ENCODE data around the gene CDC14A. TPM values are rescaled to one million over a fixed set of nuclear protein-coding genes. Genes with fewer than 3 reads are reported as not detected.
A peak's percentile ranks its signal among the peaks of the same experiment; 100 is the strongest.

The CDC14A gene
- total RNA-seq, 2 experiments from 2014 or later: 12.2 to 13.6 TPM

DNA sequence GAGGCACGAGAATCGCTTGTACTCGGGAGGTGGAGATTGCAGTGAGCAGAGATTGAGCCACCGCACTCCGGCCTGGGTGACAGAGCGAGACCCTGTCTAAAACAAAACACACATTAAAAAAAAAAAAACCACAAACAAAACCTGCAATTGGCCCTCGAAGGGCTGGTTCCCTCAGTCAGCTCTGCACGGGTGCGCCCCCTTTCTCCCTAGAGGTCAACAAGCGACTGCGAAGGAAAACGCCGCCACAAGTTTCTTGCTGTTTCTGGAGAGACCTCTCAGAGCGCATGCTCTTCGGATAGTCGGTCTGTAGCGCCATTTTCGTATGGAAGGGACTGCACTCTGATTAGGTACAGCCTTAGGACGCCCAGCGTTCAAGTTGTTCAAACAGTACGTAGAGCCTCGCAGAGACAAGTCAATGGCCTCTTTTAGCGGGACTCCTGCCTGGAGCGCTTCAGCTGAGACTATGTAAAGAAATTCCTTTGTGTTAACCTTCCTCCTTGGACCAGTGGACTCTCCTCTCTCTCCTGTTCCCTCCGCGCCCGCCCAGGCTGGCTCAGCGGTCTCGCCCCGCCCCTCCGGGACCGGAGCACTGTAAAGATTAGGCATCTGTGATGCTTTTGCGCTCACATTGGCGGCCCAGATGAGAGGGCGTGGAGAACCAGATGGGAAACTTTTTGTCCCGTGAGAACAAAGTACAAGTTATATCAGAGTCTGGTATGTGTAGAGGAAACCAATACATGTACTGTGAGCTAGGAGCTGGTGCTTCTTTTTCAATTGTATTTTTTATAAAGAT lies 1.0 kb upstream of the CDC14A start:
- Mint-ChIP-seq H3K9me3 (ENCODE audit: low read depth) (no peaks in the 10 kb centered on the region), H3K27me3 (no peaks in the 10 kb centered on the region), H3K4me3 (peak overlapping the region; percentile 97), H3K36me3 (ENCODE audit: low read depth) (peaks cover 20% of the 10 kb centered on the region), H3K27ac (peak overlapping the region; percentile 97), H3K4me1 (peaks cover 25% of the 10 kb centered on the region)
- DNase-seq (peak; percentile 94), ATAC-seq (peak; percentile 77)
- intact Hi-C loops (cut with DNase I, micrococcal nuclease): loop anchor here (1.0 to 10.0 kb wide), 11 partner anchors 50 to 886 kb away; partner anchors contain the start of genes DBT (in 2 of the 2), EXTL2 (in 2 of the 2), RTCA (in 2 of the 2) and S1PR1 (in 1 of the 2)
- POLR2A ChIA-PET: interaction anchor here (0.6 to 0.9 kb wide), 4 partner anchors 21 to 218 kb away, joined by 3 to 7 read pairs (median 3); partner anchors contain the start of genes SASS6 and TRMT13
- CTCF ChIA-PET: interaction anchor here (0.5 to 5.2 kb wide), 6 partner anchors 15 to 205 kb away, joined by 3 to 44 read pairs (median 6); no protein-coding TSS in a partner anchor

GRCh38 chr1:100353071-100353801 lies 930 bp downstream of the CDC14A start:
- Mint-ChIP-seq H3K27me3 (no peaks in the 10 kb centered on the region), H3K4me1 (peaks cover 41% of the 10 kb centered on the region), H3K4me3 (peak overlapping the region; percentile 97), H3K27ac (peak overlapping the region; percentile 96), H3K9me3 (ENCODE audit: low read depth) (no peaks in the 10 kb centered on the region), H3K36me3 (ENCODE audit: low read depth) (peaks cover 27% of the 10 kb centered on the region)
- ChIA-PET POLR2A (interaction anchor here (1.0 to 1.4 kb wide), 3 partner anchors 87 to 106 kb away, joined by 3 to 7 read pairs (median 4); partner anchors contain the start of gene RTCA), CTCF (interaction anchor here (0.6 to 5.2 kb wide), 24 partner anchors 11 to 241 kb away, joined by 3 to 44 read pairs (median 4); no protein-coding TSS in a partner anchor)
- intact Hi-C loops (cut with DNase I, micrococcal nuclease): loop anchor here (2.0 to 10.0 kb wide), 8 partner anchors 44 to 884 kb away; partner anchors contain the start of genes AGL (in 1 of the 2), EXTL2 (in 1 of the 2), GPR88 (in 1 of the 2) and S1PR1 (in 1 of the 2)
- DNase-seq (peak; percentile 67), ATAC-seq (peak; percentile 7)

- DNase-seq (no peak), ATAC-seq (no peak)
- ChIA-PET CTCF (interaction anchor here (0.8 to 5.2 kb wide), 17 partner anchors 12 to 106 kb away, joined by 3 to 44 read pairs (median 4); no protein-coding TSS in a partner anchor), POLR2A (interaction anchor here (0.5 kb wide), 1 partner anchor 13 kb away, joined by 3 read pairs; no protein-coding TSS in a partner anchor)
- no peaks in the 10 kb centered on the region for H3K9me3 Mint-ChIP-seq (ENCODE audit: low read depth)
- no peaks in the 10 kb centered on the region for H3K27me3 Mint-ChIP-seq
- intact Hi-C loops (cut with DNase I, micrococcal nuclease): loop anchor here (2.0 to 10.0 kb wide), 8 partner anchors 45 to 883 kb away; partner anchors contain the start of genes AGL (in 1 of the 2), EXTL2 (in 1 of the 2), GPR88 (in 1 of the 2) and S1PR1 (in 1 of the 2)
- peaks cover 45% of the 10 kb centered on the region for H3K4me1 Mint-ChIP-seq
- peak overlapping the region; percentile 97 for H3K4me3 Mint-ChIP-seq
- H3K27ac Mint-ChIP-seq: peak overlapping the region; percentile 96
- H3K36me3 Mint-ChIP-seq (ENCODE audit: low read depth): peaks cover 27% of the 10 kb centered on the region
These were observed 1.7 kb downstream of the CDC14A start for GRCh38 chr1:100353988-100354387.

DNA sequence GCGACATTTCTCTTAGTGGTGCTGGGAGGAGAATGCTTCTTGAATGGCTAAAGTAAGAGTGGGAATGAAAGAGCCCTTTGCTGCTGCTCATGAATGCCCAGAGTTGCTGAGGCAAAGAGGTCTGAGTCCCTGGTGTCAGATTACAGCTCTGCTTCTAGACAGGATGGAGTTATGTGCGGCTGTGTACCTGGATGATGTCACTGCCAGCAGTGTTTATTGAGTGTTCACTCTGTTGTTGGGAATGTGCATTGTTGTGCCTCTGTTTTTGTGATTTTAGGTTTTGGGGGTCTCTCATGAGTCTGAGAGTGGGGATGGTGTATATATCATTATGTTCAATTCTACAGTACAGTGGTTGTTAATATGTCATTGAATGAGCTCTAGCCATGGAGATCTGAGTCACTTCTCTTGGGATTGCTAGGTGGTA lies 2.7 kb downstream of the CDC14A start:
- intact Hi-C loops (cut with DNase I, micrococcal nuclease): loop anchor here (5.0 to 10.0 kb wide), 3 partner anchors 50 to 882 kb away; partner anchors contain the start of genes EXTL2 (in 1 of the 2), S1PR1 (in 1 of the 2) and SLC30A7 (in 1 of the 2)
- Mint-ChIP-seq H3K27me3 (no peaks in the 10 kb centered on the region), H3K9me3 (ENCODE audit: low read depth) (no peaks in the 10 kb centered on the region), H3K4me3 (peak overlapping the region; percentile 97), H3K4me1 (peaks cover 53% of the 10 kb centered on the region), H3K27ac (peak overlapping the region; percentile 42), H3K36me3 (ENCODE audit: low read depth) (peaks cover 27% of the 10 kb centered on the region)
- DNase-seq (peak; percentile 38), ATAC-seq (no peak)
- CTCF ChIA-PET: interaction anchor here (0.8 to 5.2 kb wide), 12 partner anchors 9 to 500 kb away, joined by 3 to 44 read pairs (median 8); partner anchors contain the start of gene RTCA
- POLR2A ChIA-PET: no interaction called here

DNA sequence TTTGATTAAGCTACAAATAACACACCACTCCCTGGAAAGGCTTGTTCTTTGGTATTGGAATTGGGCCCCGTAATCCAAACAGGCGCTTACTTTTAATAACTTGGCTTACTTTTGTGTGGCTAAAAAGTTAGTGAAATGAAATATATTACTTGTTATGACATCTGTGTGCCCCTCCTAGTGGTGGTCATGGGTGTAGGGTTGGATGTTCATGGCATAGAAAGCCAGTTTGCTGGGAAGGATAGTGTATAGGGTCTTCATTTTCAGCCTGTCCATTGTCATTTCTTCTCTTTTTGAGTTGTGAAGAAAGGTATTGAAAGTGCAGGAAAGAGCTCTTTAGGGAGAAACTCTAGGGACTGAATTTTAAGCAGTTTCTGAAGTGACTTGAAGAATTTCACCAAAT lies 5.9 kb downstream of the CDC14A start:
- H3K36me3 Mint-ChIP-seq (ENCODE audit: low read depth): peaks cover 41% of the 10 kb centered on the region
- ATAC-seq: no peak
- peaks cover 79% of the 10 kb centered on the region for H3K4me1 Mint-ChIP-seq
- H3K27ac Mint-ChIP-seq: peak overlapping the region; percentile 61
- H3K9me3 Mint-ChIP-seq (ENCODE audit: low read depth): no peaks in the 10 kb centered on the region
- ChIA-PET POLR2A (no interaction called here), CTCF (interaction anchor here (0.7 to 5.0 kb wide), 25 partner anchors 9 to 297 kb away, joined by 3 to 30 read pairs (median 3); partner anchors contain the start of gene RTCA)
- intact Hi-C loops (cut with DNase I, micrococcal nuclease): loop anchor here (10.0 kb wide), 2 partner anchors 47 to 537 kb away; partner anchors contain the start of genes EXTL2 (in 1 of the 2) and SLC30A7 (in 1 of the 2)
- DNase-seq: peak; percentile 41
- no peaks in the 10 kb centered on the region for H3K27me3 Mint-ChIP-seq
- H3K4me3 Mint-ChIP-seq: no peak overlapping the region

DNA sequence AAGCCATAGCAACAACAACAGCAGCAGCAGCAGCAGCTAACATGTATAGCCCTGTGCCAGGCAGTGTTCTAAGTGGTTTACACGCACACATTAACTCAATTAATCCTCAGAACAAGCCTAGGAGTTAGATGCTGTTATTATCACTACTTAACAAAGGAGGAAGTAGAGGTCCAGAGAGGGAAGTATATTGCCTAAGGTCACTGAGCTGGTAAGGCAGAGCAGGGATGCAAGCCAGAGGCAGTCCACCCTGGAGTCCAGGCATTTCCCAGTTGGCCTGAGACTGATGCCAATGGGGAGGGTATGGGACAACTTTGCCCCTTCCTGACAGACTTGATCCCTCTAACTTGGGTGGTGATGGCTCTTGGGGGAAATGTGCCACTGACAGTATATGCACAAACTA lies 6.8 kb downstream of the CDC14A start:
- intact Hi-C loops (cut with DNase I, micrococcal nuclease): loop anchor here (10.0 kb wide), 2 partner anchors 46 to 536 kb away; partner anchors contain the start of genes EXTL2 (in 1 of the 2) and SLC30A7 (in 1 of the 2)
- H3K4me1 Mint-ChIP-seq: peaks cover 80% of the 10 kb centered on the region

DNA sequence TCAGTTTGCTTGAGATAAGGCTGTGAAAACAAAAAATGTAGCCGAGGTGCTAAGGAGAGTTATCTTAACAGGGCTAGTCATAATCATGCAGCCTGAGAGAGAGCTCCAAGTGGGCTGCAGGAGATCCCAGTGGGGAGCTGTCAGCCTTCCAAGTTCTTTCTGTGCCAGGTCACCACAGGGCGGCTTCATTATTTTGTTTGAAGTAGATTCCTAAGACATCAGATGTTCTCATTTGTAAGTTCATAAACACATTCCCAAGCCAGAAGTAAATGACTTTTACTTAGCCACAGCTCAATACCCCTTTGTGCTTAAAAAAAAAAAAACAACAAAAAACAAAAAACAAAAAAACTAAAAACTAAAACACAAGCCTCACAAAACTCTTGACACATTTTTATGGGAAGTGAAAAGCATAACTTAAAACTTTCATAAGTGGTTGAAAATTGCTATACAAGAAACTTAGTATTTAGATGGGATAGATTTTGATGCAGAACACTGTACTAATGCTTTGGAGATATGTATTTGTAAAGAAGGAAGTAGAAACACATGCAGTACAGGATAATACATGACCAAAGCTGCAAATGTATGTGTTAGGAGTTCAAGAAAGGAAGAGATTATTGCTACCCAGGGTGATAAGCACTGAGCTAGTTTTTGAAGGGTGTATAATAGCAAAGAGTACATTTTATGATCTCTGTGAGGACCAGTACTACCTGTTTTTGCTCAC lies 8.6 kb downstream of the CDC14A start:
- DNase-seq (no peak), ATAC-seq (no peak)
- intact Hi-C loops (cut with DNase I, micrococcal nuclease): no loop called here
- Mint-ChIP-seq H3K4me1 (peaks cover 79% of the 10 kb centered on the region), H3K4me3 (peak overlapping the region; percentile 4), H3K27ac (peak overlapping the region; percentile 74), H3K9me3 (ENCODE audit: low read depth) (no peaks in the 10 kb centered on the region), H3K27me3 (no peaks in the 10 kb centered on the region), H3K36me3 (ENCODE audit: low read depth) (peaks cover 36% of the 10 kb centered on the region)
- ChIA-PET CTCF (no interaction called here), POLR2A (interaction anchor here (0.6 kb wide), 1 partner anchor 84 kb away, joined by 3 read pairs; no protein-coding TSS in a partner anchor)

More for the DNA sequence above, 6.8 kb downstream of the CDC14A start:
- H3K4me3 Mint-ChIP-seq: no peak overlapping the region
- H3K9me3 Mint-ChIP-seq (ENCODE audit: low read depth): no peaks in the 10 kb centered on the region
- CTCF ChIA-PET: interaction anchor here (0.6 to 5.0 kb wide), 11 partner anchors 8 to 298 kb away, joined by 3 to 30 read pairs (median 3); partner anchors contain the start of gene RTCA
- no peak for ATAC-seq
- H3K27ac Mint-ChIP-seq: peak overlapping the region; percentile 9
- POLR2A ChIA-PET: no interaction called here
- no peak for DNase-seq
- H3K27me3 Mint-ChIP-seq: no peaks in the 10 kb centered on the region
- H3K36me3 Mint-ChIP-seq (ENCODE audit: low read depth): peaks cover 35% of the 10 kb centered on the region

DNA sequence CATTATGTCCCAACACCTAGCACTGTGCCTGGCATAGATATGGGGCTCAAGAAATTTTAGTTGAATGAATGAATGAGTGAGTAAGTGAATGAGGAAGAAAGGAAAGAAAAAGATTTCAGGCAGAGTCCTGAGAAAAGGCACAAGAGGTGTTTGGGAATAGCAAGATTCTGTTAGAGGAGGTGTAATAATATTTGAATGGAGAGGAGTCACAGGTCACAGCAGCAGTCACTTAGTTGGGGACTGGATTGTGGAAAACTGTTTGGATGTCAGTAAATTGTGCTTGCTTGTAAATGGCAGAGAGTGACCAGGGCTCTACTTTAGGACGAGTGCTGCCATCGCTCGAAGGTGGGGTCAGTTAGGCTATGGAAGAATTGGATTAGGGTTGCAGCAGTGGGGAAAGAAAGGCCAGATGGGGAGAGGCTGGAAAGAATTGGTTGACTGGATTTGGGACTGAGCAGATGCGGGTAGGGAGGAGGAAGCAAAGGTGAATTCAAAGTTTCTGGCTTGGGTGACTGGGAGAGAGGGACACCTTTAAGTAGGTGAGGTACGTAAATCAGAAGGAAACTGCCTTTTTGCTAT lies 9.3 kb downstream of the CDC14A start:
- CTCF ChIA-PET: no interaction called here

DNA sequence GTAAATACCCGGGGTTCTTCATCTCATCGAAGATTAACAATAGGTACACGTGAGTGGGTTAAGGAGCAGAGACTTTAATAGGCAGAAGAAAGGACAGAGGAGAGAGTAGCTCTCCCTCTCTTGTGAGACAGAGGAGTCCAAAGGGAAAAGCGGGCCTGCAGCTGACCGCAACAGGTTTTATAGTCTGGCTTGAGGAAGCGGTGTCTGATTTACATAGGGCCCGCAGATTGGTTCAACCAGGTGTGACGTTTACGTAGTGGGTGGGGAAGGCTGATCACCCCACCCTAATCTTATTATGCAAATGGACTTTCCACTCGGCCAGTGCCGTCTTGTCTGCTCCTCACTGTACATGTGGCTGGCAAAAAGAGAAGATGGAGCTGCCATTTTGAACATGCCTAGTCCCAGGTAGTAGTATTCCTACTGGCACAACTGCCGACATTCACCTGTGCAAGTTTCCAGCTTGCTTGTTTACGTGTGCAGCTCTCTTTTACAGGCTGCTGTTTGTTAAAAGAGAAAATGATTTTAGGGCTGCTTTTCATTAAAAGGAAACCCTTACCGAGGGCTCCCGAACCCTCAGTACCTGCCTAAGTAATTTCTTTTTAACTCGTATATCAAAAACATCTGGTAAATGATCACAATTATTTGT lies 10.6 kb downstream of the CDC14A start:
- ChIA-PET POLR2A (no interaction called here), CTCF (interaction anchor here (0.6 to 1.6 kb wide), 4 partner anchors 10 to 321 kb away, joined by 3 to 7 read pairs (median 4); no protein-coding TSS in a partner anchor)
- peaks cover 80% of the 10 kb centered on the region for H3K4me1 Mint-ChIP-seq
- H3K4me3 Mint-ChIP-seq: no peak overlapping the region
- ATAC-seq (no peak), DNase-seq (no peak)
- H3K36me3 Mint-ChIP-seq (ENCODE audit: low read depth): peaks cover 35% of the 10 kb centered on the region
- peak overlapping the region; percentile 12 for H3K27ac Mint-ChIP-seq
- H3K27me3 Mint-ChIP-seq: no peaks in the 10 kb centered on the region
- intact Hi-C loops (cut with DNase I, micrococcal nuclease): no loop called here
- H3K9me3 Mint-ChIP-seq (ENCODE audit: low read depth): no peaks in the 10 kb centered on the region

More for the DNA sequence above, 9.3 kb downstream of the CDC14A start:
- H3K36me3 Mint-ChIP-seq (ENCODE audit: low read depth): peaks cover 34% of the 10 kb centered on the region
- DNase-seq (no peak), ATAC-seq (no peak)
- H3K4me3 Mint-ChIP-seq: peak overlapping the region; percentile 4
- intact Hi-C loops (cut with DNase I, micrococcal nuclease): no loop called here
- peaks cover 81% of the 10 kb centered on the region for H3K4me1 Mint-ChIP-seq
- peak overlapping the region; percentile 74 for H3K27ac Mint-ChIP-seq
- no peaks in the 10 kb centered on the region for H3K9me3 Mint-ChIP-seq (ENCODE audit: low read depth)
- POLR2A ChIA-PET: no interaction called here
- H3K27me3 Mint-ChIP-seq: no peaks in the 10 kb centered on the region

Data from activated CD4-positive, alpha-beta T cell treated with anti-CD3 and anti-CD28 coated beads for 36 hours (primary cell).